ENCODE results near the gene IGDCC3.

- TF ChIP-seq CTCF (IDR thresholded peaks at IDR 0.05) (no peak), POLR2A (IDR thresholded peaks at IDR 0.05) (no peak)
These were observed 39.4 kb downstream of the IGDCC3 start for GRCh38 chr15:65338366-65338765.

Data from tibial nerve (tissue), 3 donors.